Measurements from ENCODE around the gene LARP4B.

DNA sequence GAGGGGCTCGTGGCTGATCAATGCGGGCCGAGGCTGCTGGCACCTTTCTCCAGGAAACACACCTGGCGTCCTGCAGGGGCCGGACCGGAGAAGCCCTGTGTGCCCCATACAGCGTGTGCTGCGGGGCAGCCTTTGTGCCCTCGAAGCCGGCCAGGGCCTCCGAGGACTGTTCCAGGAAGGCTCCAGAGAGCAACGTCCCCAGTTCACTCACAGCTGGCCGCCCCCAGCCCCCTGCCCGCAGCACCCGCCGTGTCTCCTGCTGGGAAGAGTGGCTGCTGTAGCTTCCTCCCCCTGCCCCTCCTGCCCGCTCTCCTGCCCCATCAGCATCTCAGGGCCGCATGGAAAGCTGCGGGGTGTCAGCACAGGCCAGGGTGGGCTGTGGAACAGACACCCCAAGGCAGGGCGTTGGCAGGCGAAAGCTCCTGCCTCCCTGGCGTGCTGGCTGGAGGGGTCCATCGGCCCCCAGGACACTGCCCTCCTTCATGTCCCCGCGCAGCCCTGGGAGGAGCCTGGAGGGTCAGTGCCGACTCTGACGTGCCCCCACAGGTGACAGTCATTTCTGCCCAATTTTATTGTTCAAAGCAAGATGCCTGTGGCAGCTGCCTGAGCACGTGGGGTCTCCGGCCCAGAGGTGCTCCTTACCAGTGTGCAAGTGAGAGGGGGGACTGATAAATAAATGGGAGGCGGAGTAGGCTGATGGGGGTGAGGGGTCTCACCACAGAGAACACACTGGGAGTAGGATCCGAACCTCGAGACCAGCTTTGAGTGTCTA lies 146.2 kb downstream of the LARP4B start:
- no peak for TF ChIP-seq CTCF (IDR thresholded peaks at IDR 0.05; ENCODE audit: extremely low read depth in 1 of 2, insufficient read depth in 1 of 2, low read depth in 1 of 2, low read length in 2 of 2)
- TF ChIP-seq, protein P1, sequence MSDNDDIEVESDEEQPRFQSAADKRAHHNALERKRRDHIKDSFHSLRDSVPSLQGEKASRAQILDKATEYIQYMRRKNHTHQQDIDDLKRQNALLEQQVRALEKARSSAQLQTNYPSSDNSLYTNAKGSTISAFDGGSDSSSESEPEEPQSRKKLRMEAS (IDR thresholded peaks at IDR 0.05; ENCODE audit: insufficient read depth, insufficient read length) = no peak
- TF ChIP-seq GATA2 (IDR thresholded peaks at IDR 0.05; ENCODE audit: insufficient read depth, insufficient read length, low read depth, low read length) = no peak
- no peak for TF ChIP-seq EZH2 (IDR thresholded peaks at IDR 0.05; ENCODE audit: borderline replicate concordance, low read depth, low read length, severe bottlenecking)
- no peak for TF ChIP-seq POLR2A (IDR thresholded peaks at IDR 0.05; ENCODE audit: low read depth, low read length)
- TF ChIP-seq MYC (IDR thresholded peaks at IDR 0.05; ENCODE audit: low read depth, low read length) = no peak
- TF ChIP-seq POLR2AphosphoS5 (IDR thresholded peaks at IDR 0.05; ENCODE audit: insufficient read depth, low read depth, low read length) = no peak
- no peak for TF ChIP-seq JUN (IDR thresholded peaks at IDR 0.05; ENCODE audit: borderline replicate concordance, insufficient read depth, insufficient read length, low read depth)
- no peak for TF ChIP-seq FOS (IDR thresholded peaks at IDR 0.05; ENCODE audit: borderline replicate concordance, insufficient read depth, low read length)

Measured in endothelial cell of umbilical vein (primary cell).